ENCODE data around the gene CPNE6. TPM values are rescaled to one million over a fixed set of nuclear protein-coding genes. Genes with fewer than 3 reads are reported as not detected.
A peak's percentile ranks its signal among the peaks of the same experiment; 100 is the strongest.

The CPNE6 gene
- total and polyA plus RNA-seq, 2 of the 13 experiments (the other 11 are each of a cell fraction or from before 2014, with no cell fraction given): not detected

GRCh38 chr14:24067133-24068082 is 4.0 kb upstream of the CPNE6 start (continued):
- TF ChIP-seq ZBTB33 (CRISPR knock-in tag; IDR thresholded peaks at IDR 0.05): 0 out of 2 replicates have a peak, but pooled peaks have one; percentile 7
- 0 out of 2 replicates have a peak, but pooled peaks have one; percentile 62 for TF ChIP-seq ZNF546 (CRISPR knock-in tag; conservative IDR thresholded peaks at IDR 0.05)
- TF ChIP-seq ZNF773 (CRISPR knock-in tag; IDR thresholded peaks at IDR 0.05; ENCODE audit: borderline replicate concordance): no peak
- TF ChIP-seq KAT8 (CRISPR knock-in tag; IDR thresholded peaks at IDR 0.05): no peak
- TF ChIP-seq ZNF761 (CRISPR knock-in tag; conservative IDR thresholded peaks at IDR 0.05): 0 out of 2 replicates have a peak, but pooled peaks have one; percentile 33
- TF ChIP-seq LCORL (IDR thresholded peaks at IDR 0.05): no peak
- TF ChIP-seq LCORL (CRISPR knock-in tag; IDR thresholded peaks at IDR 0.05): peak; percentile 95
- peak; percentile 22; the same call in 1 of the 2 replicates for TF ChIP-seq ZNF547 (CRISPR knock-in tag; IDR thresholded peaks at IDR 0.05)
- no peak for TF ChIP-seq ZNF639 (CRISPR knock-in tag; conservative IDR thresholded peaks at IDR 0.05)
- no peak for TF ChIP-seq NONO (IDR thresholded peaks at IDR 0.05)
- 0 out of 2 replicates have a peak, but pooled peaks have one; percentile 32 for TF ChIP-seq NONO (CRISPR knock-in tag; conservative IDR thresholded peaks at IDR 0.05)
- TF ChIP-seq RELA (CRISPR knock-in tag; IDR thresholded peaks at IDR 0.05): peak; percentile 74; the same call in 1 of the 2 replicates
- no peak for TF ChIP-seq REPIN1 (CRISPR knock-in tag; IDR thresholded peaks at IDR 0.05; ENCODE audit: borderline replicate concordance, low read depth)
- 0 out of 2 replicates have a peak, but pooled peaks have one; percentile 11 for TF ChIP-seq KDM6A (CRISPR knock-in tag; IDR thresholded peaks at IDR 0.05; ENCODE audit: low read depth)
- peak; percentile 32; the same call in 1 of the 2 replicates for TF ChIP-seq ZFY (CRISPR knock-in tag; IDR thresholded peaks at IDR 0.05)
- peak; percentile 27; the same call in 1 of the 2 replicates for TF ChIP-seq YEATS2 (CRISPR knock-in tag; IDR thresholded peaks at IDR 0.05; ENCODE audit: borderline replicate concordance)
- TF ChIP-seq EZH2 (conservative IDR thresholded peaks at IDR 0.05; ENCODE audit: low read depth, low read length): no peak
- peak; percentile 69; the same call in 1 of the 2 replicates for TF ChIP-seq PHF21A (CRISPR knock-in tag; IDR thresholded peaks at IDR 0.05)
- peak; percentile 32; the same call in 1 of the 2 replicates for TF ChIP-seq ZNF333 (CRISPR knock-in tag; IDR thresholded peaks at IDR 0.05; ENCODE audit: borderline replicate concordance)
- no peak for TF ChIP-seq STAG1 (CRISPR knock-in tag; IDR thresholded peaks at IDR 0.05)
- no peak for TF ChIP-seq ZNF816 (CRISPR knock-in tag; IDR thresholded peaks at IDR 0.05; ENCODE audit: borderline replicate concordance)
- no peak for TF ChIP-seq THAP7 (CRISPR knock-in tag; IDR thresholded peaks at IDR 0.05)
- no peak for TF ChIP-seq HOXA9 (CRISPR knock-in tag; IDR thresholded peaks at IDR 0.05; ENCODE audit: borderline replicate concordance)
- peak; percentile 42; the same call in 1 of the 2 replicates for TF ChIP-seq MXD4 (CRISPR knock-in tag; IDR thresholded peaks at IDR 0.05)
- TF ChIP-seq ZNF891 (CRISPR knock-in tag; IDR thresholded peaks at IDR 0.05): 0 out of 2 replicates have a peak, but pooled peaks have one; percentile 53
- TF ChIP-seq MAZ (IDR thresholded peaks at IDR 0.05; ENCODE audit: borderline replicate concordance, low read depth, low read length): peak; percentile 34; the same call in 1 of the 2 replicates
- no peak; the same call in none of the 2 replicates for TF ChIP-seq MAZ (CRISPR knock-in tag; IDR thresholded peaks at IDR 0.05; ENCODE audit: low read depth)

Measured in HepG2 (cell line).